GM19099 (cell line): ENCODE measurements around the gene FAR2.

ENCODE experiments used
- POLR2A ChIP-seq: IDR thresholded peaks from 3 replicates; pipeline ENCODE4 v1.6.1; 2011; ENCODE audit warnings: low read depth; ENCODE audit not compliant: insufficient read length; ENCODE audit errors: extremely low read depth

FAR2 gene

GRCh38 chr12:29234965-29235626 is 86.0 kb downstream of the FAR2 start:
- no peak for TF ChIP-seq POLR2A

- no peak for TF ChIP-seq POLR2A
Observed at GRCh38 chr12:29238822-29239291, 89.8 kb downstream of the FAR2 start.

GRCh38 chr12:29239336-29239735 is 90.3 kb downstream of the FAR2 start:
- TF ChIP-seq POLR2A, result no peak

- no peak for TF ChIP-seq POLR2A
Observed at GRCh38 chr12:29240441-29240840, 91.4 kb downstream of the FAR2 start.

GRCh38 chr12:29241821-29242591 is 92.9 kb downstream of the FAR2 start:
- no peak for TF ChIP-seq POLR2A

- TF ChIP-seq POLR2A, result no peak
Observed at GRCh38 chr12:29242921-29243431, 93.9 kb downstream of the FAR2 start.

GRCh38 chr12:29244159-29244765 is 95.2 kb downstream of the FAR2 start:
- no peak for TF ChIP-seq POLR2A

- TF ChIP-seq POLR2A, result no peak
Observed at GRCh38 chr12:29245246-29245645, 96.2 kb downstream of the FAR2 start.

GRCh38 chr12:29249930-29250329 is 100.9 kb downstream of the FAR2 start:
- TF ChIP-seq POLR2A, result no peak

GRCh38 chr12:29253906-29254625 is 105.0 kb downstream of the FAR2 start:
- TF ChIP-seq POLR2A, result no peak

- no peak for TF ChIP-seq POLR2A
Observed at GRCh38 chr12:29255042-29255441, 106.0 kb downstream of the FAR2 start.

- no peak for TF ChIP-seq POLR2A
Observed at GRCh38 chr12:29256598-29256997, 107.5 kb downstream of the FAR2 start.

GRCh38 chr12:29264424-29264823 is 115.3 kb downstream of the FAR2 start:
- TF ChIP-seq POLR2A, result no peak

- TF ChIP-seq POLR2A, result no peak
Observed at GRCh38 chr12:29269706-29270408, 120.8 kb downstream of the FAR2 start.
